Mesenteric fat pad (tissue), 1 donor: ENCODE data around the gene ACTA1. TPM values are rescaled to one million over a fixed set of nuclear protein-coding genes. Genes with fewer than 3 reads are reported as not detected.
"Not testable (repeated sequence)": the region's sequence is repeated elsewhere in the genome, so short reads cannot be mapped to it uniquely, and the experiment has no call there.

Experiments
- DNase-seq: peaks from one replicate; pipeline ENCODE4 v3.0.0-alpha.2; 2020; ENCODE audit warnings: low spot score
- total RNA-seq: library from RNA; stranded (reverse); fragmentation: NEBNext Ultra II Directional; extraction: Animal tissue kit (Norgen Biotek cat#: 25700); gene quantifications from one replicate; pipeline ENCODE4 v1.2.1, GENCODE V29; 2021
- donor health status: DM: yes; HTN: yes; CAD: no.

ACTA1 gene
- total RNA-seq, 1 donor from 2014 or later = not detected

- DNase-seq = no peak
Observed at GRCh38 chr1:229440851-229441537, 7.1 kb upstream of the ACTA1 start.

- DNase-seq = no peak
Observed at GRCh38 chr1:229438021-229438420, 4.1 kb upstream of the ACTA1 start.

DNA sequence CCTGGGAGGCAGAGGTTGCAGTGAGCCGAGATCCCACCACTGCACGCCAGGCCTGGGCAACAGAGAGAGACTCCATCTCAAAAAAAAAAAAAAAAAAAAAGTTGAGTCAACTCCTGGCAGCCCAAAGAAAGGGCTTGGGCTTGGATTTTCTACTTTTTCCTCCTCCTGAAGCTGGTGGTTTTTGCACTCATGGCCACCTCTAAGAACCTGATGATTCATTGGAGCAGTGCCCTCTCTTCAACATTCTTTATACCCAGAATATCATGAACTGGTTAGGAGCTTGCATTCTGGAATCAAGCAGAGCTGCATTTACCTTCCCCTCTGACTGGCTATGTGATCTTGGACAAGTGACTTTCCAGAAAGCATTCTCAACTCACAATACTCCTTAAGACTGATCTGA lies 3.5 kb upstream of the ACTA1 start:
- DNase-seq = no peak

DNA sequence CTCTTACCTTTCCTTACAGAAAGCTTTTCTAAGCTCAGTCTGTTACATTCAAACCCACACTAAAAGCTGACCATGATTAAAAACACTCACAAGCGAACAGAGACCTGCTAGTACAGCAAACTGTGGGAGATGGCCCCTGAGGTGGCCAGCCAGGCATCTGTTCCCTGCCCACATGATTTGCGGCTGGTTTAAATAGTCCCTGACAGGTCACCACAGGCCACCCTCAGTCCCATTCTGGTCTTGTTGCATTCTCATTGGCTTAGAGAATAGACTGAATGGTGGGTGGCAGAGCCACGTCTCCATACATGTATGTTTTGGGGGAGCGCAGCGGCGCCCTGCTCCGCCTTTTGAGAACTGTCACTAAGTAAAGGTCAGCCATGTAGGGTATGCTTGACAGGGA lies 2.3 kb upstream of the ACTA1 start:
- no peak for DNase-seq

DNA sequence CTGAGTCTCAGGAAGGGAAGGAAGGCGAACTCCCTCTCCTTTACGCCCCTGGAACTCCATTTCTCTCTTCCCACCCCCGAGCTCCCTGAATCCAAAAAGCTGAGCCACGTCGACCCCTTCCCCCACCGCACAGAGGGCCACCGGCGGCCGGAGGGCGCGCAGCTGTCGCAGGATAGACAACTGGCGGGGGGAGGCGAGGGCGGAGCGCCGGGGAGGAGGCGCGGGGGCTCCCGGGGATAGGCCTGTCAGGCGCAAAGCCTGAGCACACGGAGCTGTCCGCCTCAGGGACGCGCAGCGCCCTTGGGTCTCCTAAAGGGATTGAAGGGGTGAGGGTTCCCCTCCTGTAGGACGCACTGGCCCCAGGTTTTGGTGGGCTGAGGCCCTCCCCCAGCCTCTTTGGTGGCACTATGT lies 752 bp upstream of the ACTA1 start:
- DNase-seq = no peak

DNA sequence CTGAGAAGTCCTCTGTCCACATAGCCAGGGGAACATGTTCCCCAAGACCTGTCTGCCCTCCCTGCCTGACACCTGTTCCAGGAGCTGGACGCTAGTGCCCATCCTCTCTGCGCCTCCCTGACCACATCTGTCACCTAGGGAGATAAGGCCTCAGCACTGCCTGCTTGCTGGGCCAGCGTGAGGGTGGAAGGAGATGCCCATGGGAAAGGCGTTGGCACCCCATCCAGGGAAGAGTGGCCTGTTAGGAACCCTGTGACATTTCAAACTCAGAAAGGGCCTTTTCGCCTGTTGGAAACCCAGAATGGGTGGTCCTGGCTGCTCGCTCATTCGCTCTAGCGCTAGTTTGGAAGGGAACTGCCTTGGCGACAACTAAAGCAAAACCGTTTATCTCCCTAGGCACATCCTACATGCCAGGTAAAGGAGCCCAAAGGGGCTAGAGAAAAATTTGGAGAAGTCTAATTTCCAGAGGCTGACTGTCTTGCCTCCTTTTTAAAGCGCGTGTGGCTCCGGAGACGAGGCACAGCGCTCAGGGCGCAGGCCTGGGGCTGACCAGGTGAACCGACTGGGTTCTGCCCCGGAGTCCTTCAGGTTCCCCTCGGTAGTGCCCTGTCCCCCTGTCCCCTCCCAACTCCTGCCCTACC lies 410 bp downstream of the ACTA1 start:
- no peak for DNase-seq

DNA sequence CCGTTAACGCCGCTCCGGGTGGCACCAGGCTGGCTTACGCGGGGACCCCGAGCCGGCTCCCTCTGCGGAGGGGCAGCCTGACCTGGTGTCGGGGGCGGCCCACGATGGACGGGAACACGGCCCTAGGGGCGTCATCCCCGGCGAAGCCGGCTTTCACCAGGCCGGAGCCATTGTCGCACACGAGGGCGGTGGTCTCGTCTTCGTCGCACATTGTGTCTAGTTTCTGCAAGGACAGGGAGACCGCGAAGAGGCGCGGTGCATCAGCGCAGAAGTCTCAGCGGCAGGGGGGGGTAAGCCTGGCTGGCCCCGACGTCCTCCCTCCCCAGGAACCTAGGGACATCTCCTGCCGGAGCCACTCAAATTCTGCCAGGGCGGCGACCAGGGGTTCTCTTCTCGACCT lies 989 bp downstream of the ACTA1 start:
- no peak for DNase-seq

GRCh38 chr1:229432116-229432461 lies 1.8 kb downstream of the ACTA1 start:
- no peak for DNase-seq

DNA sequence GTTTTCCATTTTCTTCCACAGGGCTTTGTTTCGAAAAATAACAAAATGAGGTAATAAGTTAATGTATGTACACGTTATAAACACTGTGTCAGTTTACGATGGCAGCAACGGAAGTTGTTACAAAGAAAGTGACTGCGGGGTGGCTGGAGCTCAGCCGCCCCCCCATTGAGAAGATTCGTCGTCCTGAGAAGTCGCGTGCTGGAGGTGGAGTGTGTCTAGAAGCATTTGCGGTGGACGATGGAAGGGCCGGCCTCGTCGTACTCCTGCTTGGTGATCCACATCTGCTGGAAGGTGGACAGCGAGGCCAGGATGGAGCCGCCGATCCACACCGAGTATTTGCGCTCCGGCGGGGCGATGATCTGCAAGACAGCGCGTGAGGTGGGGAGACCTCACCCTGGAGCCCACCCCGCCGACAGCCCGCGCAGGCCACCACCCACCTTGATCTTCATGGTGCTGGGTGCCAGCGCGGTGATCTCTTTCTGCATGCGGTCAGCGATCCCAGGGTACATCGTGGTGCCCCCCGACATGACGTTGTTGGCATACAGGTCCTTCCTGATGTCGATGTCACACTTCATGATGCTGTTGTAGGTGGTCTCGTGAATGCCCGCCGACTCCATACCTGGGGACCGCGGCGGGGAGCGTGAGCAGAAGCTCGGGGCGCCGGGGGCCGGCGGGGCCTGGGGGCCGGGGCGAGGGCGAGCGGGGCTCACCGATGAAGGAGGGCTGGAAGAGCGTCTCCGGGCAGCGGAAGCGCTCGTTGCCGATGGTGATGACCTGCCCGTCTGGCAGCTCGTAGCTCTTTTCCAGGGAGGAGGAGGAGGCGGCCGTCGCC lies 2.4 kb downstream of the ACTA1 start:
- no peak for DNase-seq

DNA sequence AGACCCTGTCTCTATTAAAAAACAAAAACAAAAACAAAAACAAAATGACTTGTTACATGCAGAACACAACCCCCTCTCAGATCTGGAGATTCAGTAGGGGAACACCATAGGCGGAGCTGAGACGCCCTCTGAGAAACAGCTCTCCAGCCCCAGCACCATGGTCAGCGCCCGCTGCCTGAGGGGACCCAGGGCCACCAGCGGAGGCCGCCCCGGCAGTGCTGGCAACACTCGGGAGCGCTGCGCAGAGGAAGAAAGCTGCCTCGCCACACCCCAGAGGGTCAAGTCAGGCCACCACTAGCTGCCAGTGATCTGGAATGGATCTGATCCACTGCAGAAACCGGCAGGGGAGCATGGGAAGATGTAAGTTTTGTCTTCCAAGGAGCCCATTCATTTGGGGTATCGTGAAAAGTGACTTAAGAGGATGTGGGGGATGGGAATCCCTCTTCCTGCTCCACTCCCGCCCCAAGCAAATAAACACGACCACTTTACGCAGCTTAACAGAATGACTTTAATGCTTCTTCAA lies 3.1 kb downstream of the ACTA1 start:
- DNase-seq = no peak

DNA sequence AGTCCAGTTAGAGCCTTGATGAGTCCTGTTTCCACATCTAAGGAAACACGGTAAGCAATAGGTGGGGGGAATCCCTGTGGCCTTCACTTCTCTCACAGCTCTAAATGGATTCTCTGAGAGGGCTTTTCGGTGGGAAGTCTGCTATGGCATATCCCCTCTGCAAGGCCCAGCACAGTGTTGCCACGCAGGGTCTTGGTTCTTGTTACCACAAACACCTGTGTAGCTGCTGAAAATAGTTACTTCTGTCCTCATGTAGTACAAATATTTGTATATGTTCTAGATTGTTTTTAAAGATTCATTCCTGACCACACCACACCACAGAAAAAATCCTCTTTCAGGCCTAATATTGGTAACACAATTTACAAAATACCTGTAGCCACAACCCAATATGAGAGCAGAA lies 5.6 kb downstream of the ACTA1 start:
- no peak for DNase-seq

GRCh38 chr1:229427572-229427971 lies 6.3 kb downstream of the ACTA1 start:
- no peak for DNase-seq

GRCh38 chr1:229425564-229426159 lies 8.2 kb downstream of the ACTA1 start:
- DNase-seq = no peak

- peak; percentile 39 for DNase-seq
Observed at GRCh38 chr1:229420765-229421164, 13.1 kb downstream of the ACTA1 start.

DNA sequence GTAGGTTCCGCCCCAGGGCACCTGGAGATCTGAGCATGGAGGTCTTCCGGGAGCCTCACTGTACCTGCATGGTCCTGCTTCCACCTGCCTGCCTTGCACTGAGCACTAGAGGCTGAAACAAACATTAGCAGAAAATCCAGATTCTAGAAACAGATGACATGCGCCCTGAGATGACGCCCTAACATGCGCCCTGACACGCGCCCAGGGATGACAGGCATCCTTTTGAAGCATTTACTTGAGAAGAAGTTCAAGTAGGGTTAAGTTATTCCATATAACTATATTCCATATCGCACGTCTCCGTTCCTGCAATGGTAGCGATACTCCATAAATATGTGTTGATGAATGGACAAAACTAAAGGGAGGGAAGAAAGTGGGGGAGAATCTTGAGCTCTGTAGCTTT lies 13.7 kb downstream of the ACTA1 start:
- DNase-seq = no peak

DNA sequence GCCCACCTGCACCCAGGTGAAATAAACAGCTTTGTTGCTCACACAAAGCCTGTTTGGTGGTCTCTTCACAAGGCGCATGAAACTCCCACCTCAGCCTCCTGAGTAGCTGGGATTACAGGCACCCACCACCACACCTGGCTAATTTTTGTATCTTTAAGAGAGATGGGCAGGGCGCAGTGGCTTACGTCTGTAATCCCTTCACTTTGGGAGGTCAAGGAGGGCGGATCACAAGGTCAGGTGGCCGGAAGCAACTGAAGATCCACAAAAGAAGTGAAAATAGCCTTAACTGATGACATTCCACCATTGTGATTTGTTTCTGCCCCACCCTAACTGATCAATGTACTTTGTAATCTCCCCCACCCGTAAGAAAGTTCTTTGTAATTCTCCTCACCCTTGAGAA lies 15.3 kb downstream of the ACTA1 start:
- DNase-seq = not testable (repeated sequence)

DNA sequence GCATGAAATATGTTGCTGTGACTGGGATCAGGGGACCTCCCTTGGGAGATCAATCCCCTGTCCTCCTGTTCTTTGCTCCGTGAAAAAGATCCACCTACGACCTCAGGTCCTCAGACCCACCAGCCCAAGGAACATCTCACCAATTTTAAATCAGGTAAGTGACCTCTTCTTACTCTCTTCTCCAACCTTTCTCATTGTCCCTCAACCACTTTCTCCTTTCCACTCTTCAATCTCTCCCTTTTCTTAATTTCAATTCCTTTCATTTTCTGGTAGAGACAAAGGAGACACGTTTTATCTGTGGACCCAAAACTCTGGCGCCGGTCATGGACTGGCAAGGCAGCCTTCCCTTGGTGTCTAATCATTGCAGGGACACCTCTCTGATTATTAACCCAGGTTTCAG lies 21.1 kb downstream of the ACTA1 start:
- DNase-seq = not testable (repeated sequence)

DNA sequence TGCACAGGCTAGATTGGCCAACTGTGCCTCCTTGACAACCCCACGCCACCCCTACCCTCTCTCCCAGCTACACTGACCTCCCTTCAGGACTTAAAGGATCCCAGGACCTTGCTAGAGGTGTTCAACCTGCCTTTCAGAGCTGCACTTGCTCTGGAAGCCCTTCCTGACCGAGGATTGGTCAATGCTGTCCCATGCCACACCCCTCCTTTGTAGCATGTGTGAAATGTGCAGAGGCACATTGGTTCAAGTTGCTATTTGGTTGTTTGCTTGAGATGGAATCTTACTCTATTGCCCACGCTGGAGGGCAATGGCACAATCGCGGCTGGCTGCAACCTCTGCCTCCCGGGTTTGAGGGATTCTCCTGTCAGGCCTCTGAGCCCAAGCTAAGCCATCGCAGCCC lies 21.8 kb downstream of the ACTA1 start:
- DNase-seq = no peak

- DNase-seq = no peak
Observed at GRCh38 chr1:229411434-229412055, 22.3 kb downstream of the ACTA1 start.

DNA sequence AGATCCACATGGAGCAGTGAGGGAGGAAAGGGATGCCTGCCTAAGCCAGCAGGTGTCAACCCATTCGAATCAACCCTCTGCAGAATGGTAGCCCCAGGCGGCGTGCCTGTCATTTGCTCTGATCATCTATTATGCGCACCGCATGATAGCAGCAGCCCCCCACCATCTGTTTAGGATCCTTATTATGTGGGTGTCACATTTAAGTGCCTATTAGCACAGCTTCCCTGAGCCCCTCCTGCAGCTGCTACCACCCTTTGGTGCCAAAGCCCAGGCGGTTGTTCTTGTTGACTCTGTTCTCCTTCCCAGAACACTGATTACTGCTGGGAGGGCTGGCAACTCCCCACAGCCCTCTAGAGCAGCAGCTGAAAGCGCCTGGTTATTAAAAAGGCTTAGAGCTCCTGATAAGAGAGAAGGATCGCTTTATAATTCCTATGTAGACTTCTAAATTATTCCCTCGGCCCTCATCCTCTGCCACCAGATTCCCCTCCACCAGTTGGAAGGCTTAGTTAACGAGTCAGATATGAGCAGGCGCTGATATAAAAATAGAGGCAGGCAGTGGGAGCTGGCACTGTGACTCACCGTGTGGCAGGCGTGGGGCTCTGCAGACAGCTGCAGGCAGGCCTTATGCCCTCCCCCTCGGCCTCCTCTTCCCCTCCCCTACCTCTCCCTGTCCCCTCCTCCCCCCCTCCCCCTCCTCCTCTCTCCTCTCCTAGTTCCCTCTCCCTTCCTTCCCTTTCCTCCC lies 23.0 kb downstream of the ACTA1 start:
- DNase-seq = no peak

DNA sequence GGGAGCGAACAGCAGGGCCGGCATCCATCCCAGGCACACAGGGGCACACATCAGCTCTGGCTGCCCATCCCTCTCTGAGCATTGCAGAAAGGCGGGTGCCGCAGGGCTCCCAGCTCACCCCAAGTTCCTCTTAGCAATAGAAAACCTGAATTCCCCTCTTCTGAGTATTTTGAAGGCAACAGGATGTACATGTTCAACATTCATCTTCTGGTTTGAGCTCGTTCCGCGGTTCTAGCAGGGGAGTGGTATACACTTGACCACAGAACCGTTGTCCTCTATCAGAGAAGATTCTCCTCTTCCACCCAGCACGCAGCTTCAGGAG lies 23.6 kb downstream of the ACTA1 start:
- no peak for DNase-seq
